ENCODE data around the gene TRAF3IP1. TPM values are rescaled to one million over a fixed set of nuclear protein-coding genes. Genes with fewer than 3 reads are reported as not detected.

The TRAF3IP1 gene
- total RNA-seq, 4 donors from 2014 or later, result 19.9 to 38.6 (median 23.6) TPM

GRCh38 chr2:238325694-238326093, 5.4 kb downstream of the TRAF3IP1 start:
- intact Hi-C loops (cut with DNase I), result no loop called here
- WGBS, result 83% methylated on average over 9 of the region's 9 CpGs
- Histone ChIP-seq H3K4me3 (no peak overlapping the region), H3K9me3 (no peaks in the 10 kb centered on the region), H3K36me3 (peaks cover 0 to 52% (median 39%) of the 10 kb centered on the region in 4 donors), H3K27me3 (no peaks in the 10 kb centered on the region), H3K4me1 (peaks cover 8 to 17% (median 15%) of the 10 kb centered on the region in 4 donors), H3K27ac (replicated peaks in 1 of 4) (no peak overlapping the region)
- TF ChIP-seq POLR2AphosphoS5 (IDR thresholded peaks at IDR 0.05) (no peak), EP300 (IDR thresholded peaks at IDR 0.05) (no peak), POLR2A (IDR thresholded peaks at IDR 0.05; ENCODE audit: low read depth) (no peak)
- TF ChIP-seq, protein P1, sequence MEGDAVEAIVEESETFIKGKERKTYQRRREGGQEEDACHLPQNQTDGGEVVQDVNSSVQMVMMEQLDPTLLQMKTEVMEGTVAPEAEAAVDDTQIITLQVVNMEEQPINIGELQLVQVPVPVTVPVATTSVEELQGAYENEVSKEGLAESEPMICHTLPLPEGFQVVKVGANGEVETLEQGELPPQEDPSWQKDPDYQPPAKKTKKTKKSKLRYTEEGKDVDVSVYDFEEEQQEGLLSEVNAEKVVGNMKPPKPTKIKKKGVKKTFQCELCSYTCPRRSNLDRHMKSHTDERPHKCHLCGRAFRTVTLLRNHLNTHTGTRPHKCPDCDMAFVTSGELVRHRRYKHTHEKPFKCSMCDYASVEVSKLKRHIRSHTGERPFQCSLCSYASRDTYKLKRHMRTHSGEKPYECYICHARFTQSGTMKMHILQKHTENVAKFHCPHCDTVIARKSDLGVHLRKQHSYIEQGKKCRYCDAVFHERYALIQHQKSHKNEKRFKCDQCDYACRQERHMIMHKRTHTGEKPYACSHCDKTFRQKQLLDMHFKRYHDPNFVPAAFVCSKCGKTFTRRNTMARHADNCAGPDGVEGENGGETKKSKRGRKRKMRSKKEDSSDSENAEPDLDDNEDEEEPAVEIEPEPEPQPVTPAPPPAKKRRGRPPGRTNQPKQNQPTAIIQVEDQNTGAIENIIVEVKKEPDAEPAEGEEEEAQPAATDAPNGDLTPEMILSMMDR (IDR thresholded peaks at IDR 0.05), result no peak
- DNase-seq (ENCODE audit: extremely low spot score), result no peak

- peaks cover 0 to 5% (median 4%) of the 10 kb centered on the region in 4 donors for H3K4me1 ChIP-seq
- intact Hi-C loops (cut with DNase I), result no loop called here
- 93% methylated on average over 12 of the region's 12 CpGs for WGBS
- H3K27ac ChIP-seq (replicated peaks in 1 of 4), result no peak overlapping the region
- TF ChIP-seq EP300 (IDR thresholded peaks at IDR 0.05) (no peak), POLR2AphosphoS5 (IDR thresholded peaks at IDR 0.05) (no peak), POLR2A (IDR thresholded peaks at IDR 0.05; ENCODE audit: low read depth) (no peak)
- TF ChIP-seq, protein P1 (IDR thresholded peaks at IDR 0.05), result no peak
- DNase-seq (ENCODE audit: extremely low spot score), result no peak
- no peaks in the 10 kb centered on the region for H3K9me3 ChIP-seq
- H3K36me3 ChIP-seq, result peaks cover 3 to 57% (median 43%) of the 10 kb centered on the region in 4 donors
- H3K27me3 ChIP-seq, result no peaks in the 10 kb centered on the region
- H3K4me3 ChIP-seq, result no peak overlapping the region
Measured at GRCh38 chr2:238326801-238327365, 6.6 kb downstream of the TRAF3IP1 start.

DNA sequence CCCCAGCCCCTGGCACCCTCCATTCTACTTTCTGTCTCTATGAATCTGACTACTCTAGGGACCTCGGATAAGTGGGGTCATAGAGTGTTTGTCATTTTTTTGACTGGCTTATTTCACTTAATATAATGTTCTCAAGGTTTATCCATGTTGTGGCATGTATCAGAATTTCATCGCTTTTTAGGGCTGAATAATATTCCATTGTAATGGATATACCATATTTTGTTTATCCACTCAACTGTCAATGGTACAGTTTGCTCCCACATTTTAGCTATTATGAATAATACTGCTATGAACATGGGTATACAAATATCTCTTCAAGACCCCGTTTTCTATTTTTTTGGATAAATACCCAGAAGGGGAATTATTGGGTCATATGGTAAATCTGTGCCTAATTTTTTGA, 7.4 kb downstream of the TRAF3IP1 start:
- Histone ChIP-seq H3K4me1 (no peaks in the 10 kb centered on the region), H3K36me3 (peaks cover 4 to 58% (median 43%) of the 10 kb centered on the region in 4 donors), H3K27me3 (no peaks in the 10 kb centered on the region), H3K4me3 (no peak overlapping the region), H3K27ac (replicated peaks in 1 of 4) (no peak overlapping the region), H3K9me3 (no peaks in the 10 kb centered on the region)
- WGBS, result 92% methylated on average over 3 of the region's 3 CpGs
- TF ChIP-seq POLR2AphosphoS5 (IDR thresholded peaks at IDR 0.05) (no peak), EP300 (IDR thresholded peaks at IDR 0.05) (no peak), POLR2A (IDR thresholded peaks at IDR 0.05; ENCODE audit: low read depth) (no peak)
- TF ChIP-seq, protein P1 (IDR thresholded peaks at IDR 0.05), result no peak
- intact Hi-C loops (cut with DNase I), result no loop called here
- DNase-seq (ENCODE audit: extremely low spot score), result no peak

DNA sequence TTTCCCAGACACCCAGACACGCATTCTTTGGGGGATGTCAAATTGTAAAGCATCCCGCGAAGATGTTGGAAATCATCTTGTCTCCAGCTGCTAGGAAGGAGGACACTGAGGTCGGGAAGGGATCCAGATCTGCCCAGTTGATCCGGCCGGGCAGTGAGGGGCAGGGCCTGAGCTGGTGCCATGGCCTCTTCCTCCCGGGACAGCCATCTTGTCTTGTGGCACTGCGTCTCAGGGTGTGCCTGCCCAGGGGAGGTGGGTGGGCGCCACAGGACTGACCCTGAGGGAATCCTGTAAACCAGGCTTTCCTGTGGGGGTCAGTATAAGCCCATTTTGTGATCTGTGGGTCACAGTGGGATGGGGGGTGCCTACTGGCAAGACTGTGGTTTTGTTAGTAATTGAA, 10.1 kb downstream of the TRAF3IP1 start:
- Histone ChIP-seq H3K4me1 (peaks cover 0 to 4% (median 0%) of the 10 kb centered on the region in 4 donors), H3K9me3 (no peaks in the 10 kb centered on the region), H3K27me3 (no peaks in the 10 kb centered on the region), H3K36me3 (peaks cover 4 to 76% (median 38%) of the 10 kb centered on the region in 4 donors), H3K27ac (replicated peaks in 1 of 4) (no peak overlapping the region), H3K4me3 (no peak overlapping the region)
- intact Hi-C loops (cut with DNase I), result no loop called here
- 96% methylated on average over 5 of the region's 9 CpGs for WGBS
- DNase-seq (ENCODE audit: extremely low spot score), result no peak
- no peak for TF ChIP-seq POLR2A (IDR thresholded peaks at IDR 0.05; ENCODE audit: low read depth)
- TF ChIP-seq, protein P1 (IDR thresholded peaks at IDR 0.05), result no peak
- TF ChIP-seq POLR2AphosphoS5 (IDR thresholded peaks at IDR 0.05), result no peak
- TF ChIP-seq EP300 (IDR thresholded peaks at IDR 0.05), result no peak

DNA sequence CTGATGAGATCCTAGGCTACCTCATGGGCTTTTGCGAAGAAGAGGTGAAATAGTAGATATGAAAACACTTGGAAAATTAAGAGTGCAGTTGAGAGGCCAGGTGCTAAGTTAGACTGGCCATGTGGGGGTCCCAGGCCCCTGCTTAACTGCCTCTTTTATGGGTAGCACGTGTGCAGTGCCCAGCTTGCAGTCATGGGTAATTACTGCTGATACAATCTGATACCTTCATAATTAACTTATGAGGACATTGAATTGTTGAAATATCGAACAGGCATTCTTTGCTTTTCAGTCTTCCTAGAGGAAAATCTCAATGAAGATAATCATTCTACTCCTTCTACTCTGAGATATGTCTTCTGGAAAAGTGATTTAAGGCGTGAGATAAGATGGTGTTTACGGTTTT, 11.6 kb downstream of the TRAF3IP1 start:
- 86% methylated on average over 5 of the region's 5 CpGs for WGBS
- no peak for TF ChIP-seq EP300 (IDR thresholded peaks at IDR 0.05)
- no peak for TF ChIP-seq POLR2A (IDR thresholded peaks at IDR 0.05; ENCODE audit: low read depth)
- TF ChIP-seq POLR2AphosphoS5 (IDR thresholded peaks at IDR 0.05), result no peak
- TF ChIP-seq, protein P1 (IDR thresholded peaks at IDR 0.05), result no peak
- no peak overlapping the region for H3K27ac ChIP-seq (replicated peaks in 1 of 4)
- intact Hi-C loops (cut with DNase I), result no loop called here
- no peaks in the 10 kb centered on the region for H3K9me3 ChIP-seq
- peaks cover 0 to 7% (median 2%) of the 10 kb centered on the region in 4 donors for H3K4me1 ChIP-seq
- H3K27me3 ChIP-seq, result no peaks in the 10 kb centered on the region
- DNase-seq (ENCODE audit: extremely low spot score), result no peak
- H3K4me3 ChIP-seq, result no peak overlapping the region
- H3K36me3 ChIP-seq, result peaks cover 4 to 68% (median 30%) of the 10 kb centered on the region in 4 donors
